Medulla oblongata (tissue), 1 donor: Measurements from ENCODE around the gene OR51I2.

Source experiments
- DNase-seq: peaks from one replicate; pipeline ENCODE4 v3.0.0-alpha.2; 2015; ENCODE audit errors: extremely low spot score

OR51I2 gene

GRCh38 chr11:5505363-5506048 is 56.4 kb downstream of the OR51I2 start:
- no peak for DNase-seq
